Peyer's patch (tissue), 4 donors: Measurements from ENCODE around the gene DCC. TPM values are rescaled to one million over a fixed set of nuclear protein-coding genes. Genes with fewer than 3 reads are reported as not detected.
"Not testable (repeated sequence)": the region's sequence is repeated elsewhere in the genome, so short reads cannot be mapped to it uniquely, and the experiment has no call there.

Experiments used
- DNase-seq, 3 donors: peaks; one replicate each; pipeline ENCODE4 v3.0.0-alpha.2; 2017 to 2019
- H3K27ac ChIP-seq, 4 donors: fragments of 200-600 bp; sonication (generic); one replicate each; pipeline ENCODE4 v1.5.1; 2016 to 2019
- H3K27me3 ChIP-seq, 2 donors: fragments of 200-600 bp; sonication (generic); one replicate each; pipeline ENCODE4 v1.5.1; 2019
- H3K36me3 ChIP-seq, 3 donors: fragments of 200-600 bp; sonication (generic); one replicate each; pipeline ENCODE4 v1.5.1; 2016 to 2019
- H3K4me1 ChIP-seq, 4 donors: fragments of 200-600 bp; sonication (generic); one replicate each; pipeline ENCODE4 v1.5.1; 2016 to 2019
- H3K4me3 ChIP-seq, 4 donors: fragments of 200-600 bp; sonication (generic); 1 replicate in 3 of 4; 2 replicates in 1 of 4; pipeline ENCODE4 v1.5.1; 2016 to 2019; ENCODE audit warnings: mild to moderate bottlenecking in 1 of 4
- H3K9me3 ChIP-seq, 4 donors: fragments of 200-600 bp; sonication (generic); one replicate each; pipeline ENCODE4 v1.5.1; 2016 to 2019; ENCODE audit warnings: mild to moderate bottlenecking in 1 of 4
- POLR2A ChIP-seq, 2 donors: fragments of 450-650 bp; IDR thresholded peaks; one replicate each; pipeline ENCODE4 v1.5.1; 2017; ENCODE audit warnings: antibody characterized with exemption in 2 of 2, mild to moderate bottlenecking in 2 of 2, moderate library complexity in 2 of 2
- total RNA-seq, 4 donors: library from RNA; depleted of rRNA; stranded (reverse); fragments of >200 nt; gene quantifications; one replicate each; pipeline ENCODE4 v1.1.0, GENCODE V29; 2016
- TF ChIP-seq, protein P1 (sequence below), 6 experiments: fragments of 450-650 bp in 4 of 6; fragments of 200-600 bp in 2 of 6; sonication (generic) in 1 of 6; IDR thresholded peaks; one replicate each; pipeline ENCODE4 v1.5.1; 2017 to 2019; ENCODE audit warnings: antibody characterized with exemption in 6 of 6, mild to moderate bottlenecking in 3 of 6, moderate library complexity in 1 of 6

DCC gene
- total RNA-seq, 4 donors from 2014 or later, result 0.13 TPM; not detected in 3

DNA sequence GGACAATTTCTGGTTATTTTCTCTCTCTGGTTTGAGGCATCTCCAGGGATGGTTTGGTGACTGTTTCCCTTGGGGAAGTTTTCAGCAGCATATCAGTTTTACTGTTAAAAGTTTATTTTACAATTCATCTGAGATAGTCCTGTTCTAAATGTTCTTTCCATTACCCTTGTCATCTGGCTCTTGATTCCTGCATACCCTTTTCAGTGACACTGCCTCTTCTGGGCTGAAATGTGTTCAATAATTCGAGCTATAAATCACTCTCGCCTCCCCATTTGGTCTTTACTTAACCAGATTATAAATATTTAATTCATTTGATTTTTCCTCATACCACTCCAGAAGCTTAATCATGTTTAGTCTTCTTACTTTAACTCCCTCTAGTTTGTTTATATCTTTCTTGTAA lies 9.5 kb downstream of the DCC start:
- no peaks in the 10 kb centered on the region for H3K27me3 ChIP-seq
- no peaks in the 10 kb centered on the region for H3K36me3 ChIP-seq
- H3K27ac ChIP-seq, result no peak overlapping the region
- no peak for TF ChIP-seq POLR2A (IDR thresholded peaks at IDR 0.05)
- TF ChIP-seq, protein P1, sequence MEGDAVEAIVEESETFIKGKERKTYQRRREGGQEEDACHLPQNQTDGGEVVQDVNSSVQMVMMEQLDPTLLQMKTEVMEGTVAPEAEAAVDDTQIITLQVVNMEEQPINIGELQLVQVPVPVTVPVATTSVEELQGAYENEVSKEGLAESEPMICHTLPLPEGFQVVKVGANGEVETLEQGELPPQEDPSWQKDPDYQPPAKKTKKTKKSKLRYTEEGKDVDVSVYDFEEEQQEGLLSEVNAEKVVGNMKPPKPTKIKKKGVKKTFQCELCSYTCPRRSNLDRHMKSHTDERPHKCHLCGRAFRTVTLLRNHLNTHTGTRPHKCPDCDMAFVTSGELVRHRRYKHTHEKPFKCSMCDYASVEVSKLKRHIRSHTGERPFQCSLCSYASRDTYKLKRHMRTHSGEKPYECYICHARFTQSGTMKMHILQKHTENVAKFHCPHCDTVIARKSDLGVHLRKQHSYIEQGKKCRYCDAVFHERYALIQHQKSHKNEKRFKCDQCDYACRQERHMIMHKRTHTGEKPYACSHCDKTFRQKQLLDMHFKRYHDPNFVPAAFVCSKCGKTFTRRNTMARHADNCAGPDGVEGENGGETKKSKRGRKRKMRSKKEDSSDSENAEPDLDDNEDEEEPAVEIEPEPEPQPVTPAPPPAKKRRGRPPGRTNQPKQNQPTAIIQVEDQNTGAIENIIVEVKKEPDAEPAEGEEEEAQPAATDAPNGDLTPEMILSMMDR (IDR thresholded peaks at IDR 0.05), result no peak
- H3K4me1 ChIP-seq, result no peaks in the 10 kb centered on the region
- no peak for DNase-seq
- H3K9me3 ChIP-seq, result no peaks in the 10 kb centered on the region
- H3K4me3 ChIP-seq, result no peak overlapping the region

DNA sequence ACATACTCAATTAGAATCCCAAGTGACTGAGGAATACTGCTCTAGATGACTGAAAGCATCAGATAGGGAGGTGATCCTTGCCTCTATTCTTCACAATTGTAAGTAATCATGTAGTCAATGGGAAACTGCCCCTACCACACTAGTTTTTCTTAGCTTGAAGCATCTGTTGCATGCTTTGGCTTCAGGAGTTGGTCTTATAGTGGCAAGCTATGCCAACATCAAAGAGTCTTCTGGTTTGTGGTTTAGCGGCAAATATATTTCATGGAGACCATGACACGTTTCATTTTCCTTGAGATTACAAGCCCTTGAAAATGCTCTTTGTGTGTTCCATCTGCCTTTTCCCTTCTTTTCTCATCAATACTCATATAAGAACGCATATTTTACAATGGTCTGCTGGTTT lies 12.9 kb downstream of the DCC start:
- no peak for DNase-seq
- H3K4me1 ChIP-seq, result no peaks in the 10 kb centered on the region
- H3K27me3 ChIP-seq, result no peaks in the 10 kb centered on the region
- no peak for TF ChIP-seq POLR2A (IDR thresholded peaks at IDR 0.05)
- TF ChIP-seq, protein P1 (IDR thresholded peaks at IDR 0.05), result no peak
- H3K27ac ChIP-seq, result no peak overlapping the region
- no peak overlapping the region for H3K4me3 ChIP-seq
- no peaks in the 10 kb centered on the region for H3K36me3 ChIP-seq
- no peaks in the 10 kb centered on the region for H3K9me3 ChIP-seq

DNA sequence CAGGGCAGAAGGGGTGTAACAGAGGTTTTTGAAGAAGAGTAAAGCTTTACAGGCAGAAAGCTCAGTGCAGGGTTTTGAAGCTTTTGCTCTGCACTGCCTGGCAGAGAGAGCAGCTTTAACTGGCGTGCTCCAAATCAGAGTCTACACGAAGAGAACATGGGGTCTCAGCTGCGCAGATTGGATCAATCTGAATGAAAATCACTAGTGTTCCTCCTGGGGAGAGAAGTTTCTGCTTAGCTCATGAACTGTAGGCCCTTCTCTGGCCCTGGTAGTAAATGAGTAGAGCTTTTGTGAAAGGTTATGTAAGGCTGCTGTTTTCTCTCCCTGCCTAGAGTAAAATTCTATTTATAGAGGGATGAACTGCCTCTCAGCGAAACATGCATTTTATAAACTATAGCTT lies 13.6 kb downstream of the DCC start:
- H3K9me3 ChIP-seq, result no peaks in the 10 kb centered on the region
- no peaks in the 10 kb centered on the region for H3K27me3 ChIP-seq
- H3K4me1 ChIP-seq, result no peaks in the 10 kb centered on the region
- no peak overlapping the region for H3K4me3 ChIP-seq
- TF ChIP-seq, protein P1 (IDR thresholded peaks at IDR 0.05), result no peak
- TF ChIP-seq POLR2A (IDR thresholded peaks at IDR 0.05), result no peak
- H3K27ac ChIP-seq, result no peak overlapping the region
- H3K36me3 ChIP-seq, result no peaks in the 10 kb centered on the region
- DNase-seq, result no peak

DNA sequence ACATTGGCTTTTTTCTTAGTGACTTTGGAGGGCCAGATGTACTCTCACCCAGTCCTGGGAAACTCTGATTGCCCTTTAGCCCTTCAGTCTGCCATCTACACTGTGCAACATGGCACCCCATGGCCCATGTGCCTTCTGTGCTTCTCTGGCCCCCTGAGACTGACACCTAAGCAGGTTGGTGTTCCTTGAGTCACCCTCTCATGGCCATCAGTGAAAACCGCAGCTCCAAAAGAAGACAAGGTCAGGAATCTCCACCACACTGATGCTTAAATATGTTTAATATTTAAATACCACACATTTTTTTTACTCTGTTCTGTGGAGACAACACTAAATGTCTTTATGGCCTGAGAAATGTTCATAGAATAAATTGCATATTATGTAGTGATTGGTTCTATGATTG lies 23.9 kb downstream of the DCC start:
- TF ChIP-seq, protein P1 (IDR thresholded peaks at IDR 0.05), result no peak
- no peak for TF ChIP-seq POLR2A (IDR thresholded peaks at IDR 0.05)
- Histone ChIP-seq H3K9me3 (no peaks in the 10 kb centered on the region), H3K27me3 (no peaks in the 10 kb centered on the region), H3K27ac (no peak overlapping the region), H3K36me3 (no peaks in the 10 kb centered on the region), H3K4me1 (no peaks in the 10 kb centered on the region), H3K4me3 (no peak overlapping the region)
- no peak for DNase-seq

DNA sequence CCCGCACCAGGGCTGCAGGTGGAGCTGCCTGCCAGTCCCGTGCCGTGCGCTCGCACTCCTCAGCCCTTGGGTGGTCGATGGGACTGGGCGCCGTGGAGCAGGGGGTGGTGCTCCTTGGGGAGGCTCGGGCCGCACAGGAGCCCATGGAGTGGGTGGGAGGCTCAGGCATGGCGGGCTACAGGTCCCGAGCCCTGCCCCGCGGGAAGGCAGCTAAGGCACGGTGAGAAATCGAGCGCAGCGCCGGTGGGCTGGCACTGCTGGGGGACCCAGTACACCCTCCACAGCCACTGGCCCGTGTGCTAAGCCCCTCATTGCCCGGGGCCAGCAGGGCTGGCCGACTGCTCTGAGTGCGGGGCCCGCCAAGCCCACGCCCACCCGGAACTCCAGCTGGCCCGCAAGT lies 26.9 kb downstream of the DCC start:
- not testable (repeated sequence) for H3K4me1 ChIP-seq, DNase-seq, H3K27me3 ChIP-seq, H3K27ac ChIP-seq, H3K36me3 ChIP-seq, H3K9me3 ChIP-seq, H3K4me3 ChIP-seq

DNA sequence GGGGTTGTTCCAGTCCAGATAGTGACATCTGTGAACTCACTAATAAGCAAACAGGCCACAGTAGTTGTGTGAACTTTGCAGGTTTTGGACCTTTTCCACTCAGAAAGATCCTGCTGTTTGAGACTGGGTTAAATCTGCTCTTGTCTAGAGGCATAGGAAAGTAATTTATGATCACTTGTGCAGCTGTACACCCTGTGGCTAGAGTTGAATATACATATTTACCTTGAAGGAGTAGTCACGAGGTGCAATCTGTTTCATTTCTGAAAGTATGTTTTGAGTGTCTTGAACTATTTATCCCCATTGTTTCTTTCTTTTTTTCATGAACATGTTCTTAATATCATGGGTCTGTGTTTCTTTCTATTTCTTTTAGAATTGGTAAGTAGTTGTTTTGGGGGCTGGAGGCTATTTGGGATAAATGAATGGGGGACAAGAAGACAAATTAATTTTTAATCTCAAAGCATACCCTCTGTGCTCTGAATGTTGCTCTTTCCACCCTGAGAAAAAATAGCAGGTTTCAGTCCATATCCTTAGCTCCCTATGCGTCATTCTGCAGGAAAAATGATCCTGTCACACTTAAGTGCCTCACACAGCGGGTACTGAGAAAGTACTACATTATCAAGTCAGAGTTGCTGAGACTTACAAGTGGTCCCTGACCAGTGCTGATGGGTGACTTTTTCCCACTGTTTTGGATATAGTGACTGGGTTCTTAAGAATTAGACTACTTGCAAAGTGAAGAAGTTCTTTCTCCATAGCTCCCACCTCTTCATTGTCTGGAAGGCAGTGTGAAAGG lies 28.2 kb downstream of the DCC start:
- Histone ChIP-seq H3K9me3 (no peaks in the 10 kb centered on the region), H3K36me3 (no peaks in the 10 kb centered on the region), H3K4me1 (no peaks in the 10 kb centered on the region), H3K4me3 (no peak overlapping the region), H3K27me3 (no peaks in the 10 kb centered on the region), H3K27ac (no peak overlapping the region)
- no peak for TF ChIP-seq POLR2A (IDR thresholded peaks at IDR 0.05)
- TF ChIP-seq, protein P1 (IDR thresholded peaks at IDR 0.05), result no peak
- no peak for DNase-seq
